Activated T-cell treated with anti-CD3 and anti-CD28 coated beads for 24 hours (primary cell): ENCODE data around the gene METTL4.

Experiments used
- DNase-seq: peaks from one replicate; pipeline ENCODE4 v3.0.0-alpha.2; 2020; ENCODE audit warnings: low read depth

The METTL4 gene

GRCh38 chr18:2515908-2516625, 55.2 kb downstream of the METTL4 start:
- DNase-seq: no peak

- no peak for DNase-seq
Measured at GRCh38 chr18:2515171-2515787, 56.0 kb downstream of the METTL4 start.

- DNase-seq: no peak
Measured at GRCh38 chr18:2513616-2514015, 57.7 kb downstream of the METTL4 start.

GRCh38 chr18:2512059-2512458, 59.2 kb downstream of the METTL4 start:
- DNase-seq: no peak

- DNase-seq: no peak
Measured at GRCh38 chr18:2511451-2511850, 59.9 kb downstream of the METTL4 start.

- no peak for DNase-seq
Measured at GRCh38 chr18:2510416-2510815, 60.9 kb downstream of the METTL4 start.

- no peak for DNase-seq
Measured at GRCh38 chr18:2508678-2509077, 62.6 kb downstream of the METTL4 start.

- DNase-seq: no peak
Measured at GRCh38 chr18:2508155-2508554, 63.1 kb downstream of the METTL4 start.

GRCh38 chr18:2504642-2505041, 66.7 kb downstream of the METTL4 start:
- DNase-seq: no peak

GRCh38 chr18:2502880-2503279, 68.4 kb downstream of the METTL4 start:
- no peak for DNase-seq

- no peak for DNase-seq
Measured at GRCh38 chr18:2502394-2502793, 68.9 kb downstream of the METTL4 start.

- DNase-seq: no peak
Measured at GRCh38 chr18:2497797-2498196, 73.5 kb downstream of the METTL4 start.

- DNase-seq: no peak
Measured at GRCh38 chr18:2495381-2495780, 75.9 kb downstream of the METTL4 start.

- no peak for DNase-seq
Measured at GRCh38 chr18:2494921-2495320, 76.4 kb downstream of the METTL4 start.
